Endothelial cell of umbilical vein (primary cell): ENCODE results near the gene BMP10. TPM values are rescaled to one million over a fixed set of nuclear protein-coding genes. Genes with fewer than 3 reads are reported as not detected.

ENCODE experiments used
- Bru-seq: library from RNA; stranded (reverse); fragments of 400-500 nt; gene quantifications from one replicate; lab custom pipeline; 2021; lab: Mats Ljungman, UMichigan
- BruChase-seq, 2 experiments: library from RNA; stranded (reverse); fragments of 400-500 nt; gene quantifications; one replicate each; lab custom pipeline; 2021; lab: Mats Ljungman, UMichigan
- BruUV-seq: library from RNA; stranded (reverse); fragments of 400-500 nt; replicated peaks from 2 replicates; lab custom pipeline; 2021; lab: Mats Ljungman, UMichigan
- CTCF ChIA-PET: fragments of 300-600, 350-600 bp; sonication (Branson Sonifier 250); formaldehyde crosslinking; loops from one replicate; lab custom pipeline; 2021; ENCODE audit warnings: antibody characterized with exemption, inconsistent platforms; lab: Charles Lee
- POLR2A ChIA-PET: fragments of 300-600, 350-600 bp; sonication (Branson Sonifier 250); formaldehyde crosslinking; loops from one replicate; lab custom pipeline; 2021; ENCODE audit warnings: antibody characterized with exemption, inconsistent platforms; lab: Charles Lee
- DNase-seq: peaks from one replicate; pipeline ENCODE4 v3.0.0-alpha.2; 2011; ENCODE audit warnings: low read depth, low spot score
- FAIRE-seq: peaks from 2 replicates; lab custom pipeline; 2011; peaks lifted over from hg19 to GRCh38; lab: Jason Lieb, UNC
- H2AFZ ChIP-seq: 2 replicates; pipeline ENCODE4 v1.6.0; 2012; ENCODE audit warnings: low read depth, low read length, control low read depth, inconsistent platforms
- H3K27ac ChIP-seq: 2 replicates; pipeline ENCODE4 v1.5.1; 2011; ENCODE audit warnings: low read depth, mild to moderate bottlenecking, control low read depth, low read length, moderate library complexity; ENCODE audit not compliant: insufficient read depth
- H3K27me3 ChIP-seq, 2 experiments: 2 replicates each; pipeline versions ENCODE4 v1.6.0 to v1.6.1; 2011; ENCODE audit warnings: low read length in 2 of 2, mixed read lengths in 1 of 2; ENCODE audit not compliant: control insufficient read depth in 2 of 2, insufficient read depth in 2 of 2
- H3K36me3 ChIP-seq, 2 experiments: 2 replicates in 1 of 2; 3 replicates in 1 of 2; pipeline ENCODE4 v1.5.1; 2011; ENCODE audit warnings: low read length in 2 of 2, mild to moderate bottlenecking in 1 of 2, moderate library complexity in 1 of 2; ENCODE audit not compliant: control insufficient read depth in 2 of 2, insufficient read depth in 2 of 2; ENCODE audit errors: extremely low read depth in 1 of 2
- H3K4me1 ChIP-seq: 3 replicates; pipeline ENCODE4 v1.5.1; 2011; ENCODE audit warnings: mild to moderate bottlenecking, low read length; ENCODE audit not compliant: control insufficient read depth, insufficient read depth; ENCODE audit errors: extremely low read depth
- H3K4me2 ChIP-seq: 2 replicates; pipeline ENCODE4 v1.6.1; 2011; ENCODE audit warnings: low read length, control low read depth, mixed read lengths; ENCODE audit not compliant: insufficient read depth
- H3K4me3 ChIP-seq, 3 experiments: fragments of 200-600 bp in 1 of 3; sonication (generic), shearing (Covaris generic) in 1 of 3; replicated peaks in 1 of 3; 2 replicates each; pipeline ENCODE4 v1.5.1; 2011 to 2016; ENCODE audit warnings: control low read depth in 3 of 3, low read length in 3 of 3, mild to moderate bottlenecking in 2 of 3, inconsistent platforms in 1 of 3, low read depth in 1 of 3, moderate library complexity in 1 of 3; ENCODE audit not compliant: insufficient read depth in 1 of 3
- H3K79me2 ChIP-seq: 2 replicates; pipeline ENCODE4 v1.6.0; 2012; ENCODE audit warnings: low read length, inconsistent platforms; ENCODE audit not compliant: control insufficient read depth, insufficient read depth
- H3K9ac ChIP-seq: replicated peaks from 2 replicates; pipeline ENCODE3; 2011; ENCODE audit warnings: low read length, control low read depth; ENCODE audit not compliant: insufficient read depth; ENCODE audit errors: extremely low read depth
- H3K9me1 ChIP-seq: replicated peaks from 3 replicates; pipeline ENCODE4 v1.6.0; 2011; ENCODE audit warnings: mild to moderate bottlenecking, low read length; ENCODE audit not compliant: control insufficient read depth, insufficient read depth; ENCODE audit errors: extremely low read depth
- H3K9me3 ChIP-seq: replicated peaks from 2 replicates; pipeline ENCODE4 v1.5.1; 2012; ENCODE audit warnings: low read length, inconsistent platforms; ENCODE audit not compliant: control insufficient read depth, insufficient read depth
- H4K20me1 ChIP-seq: replicated peaks from 2 replicates; pipeline ENCODE3; 2011; ENCODE audit warnings: mild to moderate bottlenecking, low read length; ENCODE audit not compliant: control insufficient read depth, insufficient read depth; ENCODE audit errors: extremely low read depth
- CTCF ChIP-seq, 2 donors: IDR thresholded peaks; 1 replicate in 1 of 2; 2 replicates in 1 of 2; pipeline ENCODE4 v1.5.1; 2011; ENCODE audit warnings: low read length in 2 of 2, mild to moderate bottlenecking in 2 of 2, moderate library complexity in 2 of 2, control low read depth in 1 of 2, inconsistent platforms in 1 of 2, low read depth in 1 of 2; ENCODE audit not compliant: insufficient read depth in 1 of 2; ENCODE audit errors: extremely low read depth in 1 of 2
- EZH2 ChIP-seq: IDR thresholded peaks from 2 replicates; pipeline ENCODE4 v1.6.1; 2012; ENCODE audit warnings: borderline replicate concordance, low read depth, mild to moderate bottlenecking, moderate library complexity, low read length, inconsistent platforms; ENCODE audit not compliant: severe bottlenecking
- FOS ChIP-seq: IDR thresholded peaks from 2 replicates; pipeline ENCODE4 v1.6.1; 2011; ENCODE audit warnings: mild to moderate bottlenecking, low read length, moderate library complexity, borderline replicate concordance; ENCODE audit not compliant: insufficient read depth
- GATA2 ChIP-seq: IDR thresholded peaks from 2 replicates; pipeline ENCODE4 v1.7.0; 2011; ENCODE audit warnings: low read depth, mild to moderate bottlenecking, moderate library complexity, mixed read lengths, low read length; ENCODE audit not compliant: insufficient read length, insufficient read depth
- JUN ChIP-seq: IDR thresholded peaks from 2 replicates; pipeline ENCODE4 v1.6.1; 2011; ENCODE audit warnings: borderline replicate concordance, low read depth; ENCODE audit not compliant: insufficient read length, insufficient read depth
- MAX ChIP-seq: IDR thresholded peaks from 2 replicates; pipeline ENCODE4 v1.6.1; 2011; ENCODE audit not compliant: insufficient read depth, insufficient read length
- MYC ChIP-seq: IDR thresholded peaks from one replicate; pipeline ENCODE4 v1.6.1; 2011; ENCODE audit warnings: mild to moderate bottlenecking, low read depth, low read length
- POLR2A ChIP-seq: IDR thresholded peaks from 2 replicates; pipeline ENCODE4 v1.6.1; 2012; ENCODE audit warnings: low read depth, mild to moderate bottlenecking, control low read depth, low read length
- POLR2AphosphoS5 ChIP-seq: IDR thresholded peaks from 2 replicates; pipeline ENCODE4 v1.6.1; 2012; ENCODE audit warnings: low read depth, mild to moderate bottlenecking, control low read depth, low read length, moderate library complexity; ENCODE audit not compliant: insufficient read depth
- dilution Hi-C: fragments of 300-500 bp; cut with MboI; formaldehyde crosslinking; loops from one replicate; pipeline ENCODE4 v1.15.0; 2019; ENCODE audit warnings: low sequenced_read_pairs; ENCODE audit not compliant: extremely low pct_ligation_motif_present
- intact Hi-C: fragments of 100-400 bp; cut with micrococcal nuclease; formaldehyde crosslinking; loops from one replicate; pipeline ENCODE4 v1.10.0; 2022
- long read RNA-seq: library from polyadenylated mRNA; stranded (forward); transcript quantifications from one replicate; pipeline ENCODE4 v2.0.0, GENCODE V29; 2021
- polyA minus RNA-seq, 3 experiments: library from RNA; depleted of rRNA, polyadenylated mRNA; stranded (reverse); fragments of >200 nt; gene quantifications; 1 replicate in 1 of 3; 2 replicates in 2 of 3; pipeline ENCODE4 v1.2.3, GENCODE V29; 2011
- polyA plus RNA-seq, 4 experiments: library from polyadenylated mRNA; depleted of rRNA in 3 of 4; stranded (reverse) in 3 of 4; unstranded in 1 of 4; fragments of >200 nt; gene quantifications; 2 replicates each; pipeline versions ENCODE4 v1.2.1 to v1.2.3, GENCODE V29; 2011 to 2012; ENCODE audit warnings: missing spikeins in 1 of 4
- total RNA-seq: library from RNA; stranded (reverse); gene quantifications from 2 replicates; pipeline ENCODE4 v1.2.3, GENCODE V29; 2021

Gene BMP10, protein sequence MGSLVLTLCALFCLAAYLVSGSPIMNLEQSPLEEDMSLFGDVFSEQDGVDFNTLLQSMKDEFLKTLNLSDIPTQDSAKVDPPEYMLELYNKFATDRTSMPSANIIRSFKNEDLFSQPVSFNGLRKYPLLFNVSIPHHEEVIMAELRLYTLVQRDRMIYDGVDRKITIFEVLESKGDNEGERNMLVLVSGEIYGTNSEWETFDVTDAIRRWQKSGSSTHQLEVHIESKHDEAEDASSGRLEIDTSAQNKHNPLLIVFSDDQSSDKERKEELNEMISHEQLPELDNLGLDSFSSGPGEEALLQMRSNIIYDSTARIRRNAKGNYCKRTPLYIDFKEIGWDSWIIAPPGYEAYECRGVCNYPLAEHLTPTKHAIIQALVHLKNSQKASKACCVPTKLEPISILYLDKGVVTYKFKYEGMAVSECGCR
- total RNA-seq: not detected in 2 replicates
- not detected in 2 replicates for polyA plus RNA-seq
- not detected in 2 replicates for polyA plus RNA-seq (2011; cell fraction: cytosol; rRNA removed)
- polyA plus RNA-seq (2011; cell fraction: nucleus; rRNA removed): not detected in 2 replicates
- not detected in 2 replicates for polyA plus RNA-seq (2012)
- polyA minus RNA-seq: not detected in 2 replicates
- polyA minus RNA-seq (2011; cell fraction: cytosol; rRNA and poly(A)+ RNA removed): not detected
- not detected in 2 replicates for polyA minus RNA-seq (2011; cell fraction: nucleus; rRNA and poly(A)+ RNA removed)
- Bru-seq, nascent RNA: percentile 15 among the genes with signal in this experiment
- BruChase-seq, experiment 1, labeled RNA remaining after a 6-hour chase: percentile 11 among the genes with signal in this experiment
- BruChase-seq, experiment 2, labeled RNA remaining after a 2-hour chase: not detected
- long read RNA-seq: 0 reads

GRCh38 chr2:68871159-68871764, at the start of gene BMP10:
Gene BMP10, minus strand, starts transcription at chr2:68871397. Its CDS starts 39 bp downstream, at chr2:68871358.
- Histone ChIP-seq H3K4me1 (peaks cover 8% of the 10 kb centered on the region), H3K4me3 (no peak within 1 kb of the TSS), H3K36me3 (no peaks in the 10 kb centered on the region), H2AFZ (no peak within 1 kb of the TSS), H3K9ac (no peak within 1 kb of the TSS), H3K9me1 (no peaks in the 10 kb centered on the region), H3K4me2 (peak within 1 kb of the TSS; percentile 19), H3K79me2 (no peaks in the 10 kb centered on the region), H3K27me3 (no peaks in the 10 kb centered on the region), H3K27ac (peak within 1 kb of the TSS; percentile 33), H4K20me1 (no peaks in the 10 kb centered on the region), H3K9me3 (no peaks in the 10 kb centered on the region)
- intact Hi-C loops (loop anchor here (2.0 kb wide), 1 partner anchor 38 kb away; no protein-coding TSS in a partner anchor), dilution Hi-C loops (no loop called here)
- DNase-seq: no peak
- ChIA-PET CTCF (interaction anchor here (1.0 to 2.4 kb wide), 3 partner anchors 10 to 54 kb away, joined by 4 to 7 read pairs (median 6); no protein-coding TSS in a partner anchor), POLR2A (no interaction called here)
- TF ChIP-seq MAX: no peak
- no peak for TF ChIP-seq POLR2AphosphoS5
- TF ChIP-seq EZH2: no peak
- no peak for TF ChIP-seq GATA2
- no peak for TF ChIP-seq POLR2A
- no peak for TF ChIP-seq JUN
- TF ChIP-seq MYC: no peak
- no peak for TF ChIP-seq CTCF (IDR thresholded peaks at IDR 0.05; ENCODE audit: extremely low read depth in 1 of 2, insufficient read depth in 1 of 2, low read depth in 1 of 2, low read length in 2 of 2)
- no peak for TF ChIP-seq FOS
- BruUV-seq: no TSS peak
- no peak for FAIRE-seq
